Parathyroid adenoma (tissue), 2 donors: Measurements from ENCODE around the gene CADPS.

Experiments
- H2AFZ ChIP-seq: fragments of 300-600 bp; sonication (generic); one replicate; pipeline ENCODE4 v1.7.0; 2017; ENCODE audit warnings: antibody characterized with exemption, mild to moderate bottlenecking
- H3K27ac ChIP-seq: fragments of 300-600 bp; sonication (generic); one replicate; pipeline ENCODE4 v1.7.0; 2017
- H3K27me3 ChIP-seq: fragments of 300-600 bp; sonication (generic); one replicate; pipeline ENCODE4 v1.7.0; 2017; ENCODE audit warnings: low read length; ENCODE audit not compliant: control insufficient read depth, insufficient read depth
- H3K36me3 ChIP-seq: fragments of 300-600 bp; sonication (generic); one replicate; pipeline ENCODE4 v1.7.0; 2017; ENCODE audit warnings: low read length; ENCODE audit not compliant: control insufficient read depth, insufficient read depth
- H3K4me1 ChIP-seq: fragments of 300-600 bp; sonication (generic); one replicate; pipeline ENCODE4 v1.7.0; 2017; ENCODE audit warnings: control low read depth
- H3K4me2 ChIP-seq: fragments of 300-600 bp; sonication (generic); one replicate; pipeline ENCODE4 v1.7.0; 2017; ENCODE audit warnings: low read length
- H3K4me3 ChIP-seq: fragments of 300-600 bp; sonication (generic); one replicate; pipeline ENCODE4 v1.7.0; 2017; ENCODE audit warnings: low read depth, low read length
- H3K79me2 ChIP-seq: fragments of 300-600 bp; sonication (generic); one replicate; pipeline ENCODE4 v1.7.0; 2017; ENCODE audit warnings: control low read depth
- H3K9ac ChIP-seq: fragments of 300-600 bp; sonication (generic); one replicate; pipeline ENCODE4 v1.7.0; 2017; ENCODE audit warnings: mild to moderate bottlenecking
- H3K9me3 ChIP-seq: fragments of 300-600 bp; sonication (generic); one replicate; pipeline ENCODE4 v1.7.0; 2017; ENCODE audit warnings: low read length; ENCODE audit not compliant: control insufficient read depth
- CTCF ChIP-seq: fragments of 300-600 bp; sonication (generic); IDR thresholded peaks from one replicate; pipeline ENCODE4 v1.7.0; 2017; ENCODE audit warnings: antibody characterized with exemption, mild to moderate bottlenecking
- donor health status: primary hyperparathyroidism.

CADPS gene

GRCh38 chr3:62718515-62719320 is 156.5 kb downstream of the CADPS start:
- TF ChIP-seq CTCF: no peak

GRCh38 chr3:62718011-62718410 is 157.2 kb downstream of the CADPS start:
- Histone ChIP-seq H3K4me2 (no peak overlapping the region), H3K9ac (no peak overlapping the region), H3K4me3 (no peak overlapping the region), H3K27ac (no peak overlapping the region), H3K79me2 (no peaks in the 10 kb centered on the region), H3K9me3 (no peaks in the 10 kb centered on the region), H2AFZ (no peak overlapping the region), H3K27me3 (no peaks in the 10 kb centered on the region), H3K36me3 (no peaks in the 10 kb centered on the region), H3K4me1 (no peaks in the 10 kb centered on the region)
- TF ChIP-seq CTCF: no peak

More at GRCh38 chr3:62718515-62719320, 156.5 kb downstream of the CADPS start:
- Histone ChIP-seq H3K4me3 (no peak overlapping the region), H3K9ac (no peak overlapping the region), H3K4me2 (no peak overlapping the region), H3K79me2 (no peaks in the 10 kb centered on the region), H3K9me3 (no peaks in the 10 kb centered on the region), H3K27me3 (no peaks in the 10 kb centered on the region), H3K4me1 (peaks cover 2% of the 10 kb centered on the region), H3K27ac (no peak overlapping the region), H2AFZ (no peak overlapping the region), H3K36me3 (no peaks in the 10 kb centered on the region)

GRCh38 chr3:62712746-62713145 is 162.5 kb downstream of the CADPS start:
- H3K4me1 ChIP-seq: no peaks in the 10 kb centered on the region
- no peaks in the 10 kb centered on the region for H3K36me3 ChIP-seq
- H3K9me3 ChIP-seq: no peaks in the 10 kb centered on the region
- no peak overlapping the region for H3K4me3 ChIP-seq
- no peak for TF ChIP-seq CTCF
- H2AFZ ChIP-seq: no peak overlapping the region
- H3K27me3 ChIP-seq: no peaks in the 10 kb centered on the region
- H3K79me2 ChIP-seq: no peaks in the 10 kb centered on the region
- H3K9ac ChIP-seq: no peak overlapping the region
- no peak overlapping the region for H3K4me2 ChIP-seq
- no peak overlapping the region for H3K27ac ChIP-seq

- Histone ChIP-seq H3K4me1 (no peaks in the 10 kb centered on the region), H3K4me2 (no peak overlapping the region), H3K36me3 (no peaks in the 10 kb centered on the region), H2AFZ (no peak overlapping the region), H3K9ac (no peak overlapping the region), H3K4me3 (no peak overlapping the region), H3K27ac (no peak overlapping the region), H3K9me3 (no peaks in the 10 kb centered on the region), H3K27me3 (no peaks in the 10 kb centered on the region), H3K79me2 (no peaks in the 10 kb centered on the region)
- TF ChIP-seq CTCF: no peak
These were observed 164.5 kb downstream of the CADPS start for GRCh38 chr3:62710751-62711150.
